Vagina (tissue), 2 donors: ENCODE data around the gene ROR2. TPM values are rescaled to one million over a fixed set of nuclear protein-coding genes. Genes with fewer than 3 reads are reported as not detected.
"Not testable (repeated sequence)": the region's sequence is repeated elsewhere in the genome, so short reads cannot be mapped to it uniquely, and the experiment has no call there.

Source experiments
- DNase-seq, 2 donors: peaks; one replicate each; pipeline ENCODE4 v3.0.0-alpha.2; 2017; ENCODE audit errors: extremely low spot score in 2 of 2
- H3K27ac ChIP-seq: fragments of 200-600 bp; sonication (generic); one replicate; pipeline ENCODE4 v1.5.1; 2019
- H3K27me3 ChIP-seq: fragments of 200-600 bp; sonication (generic); one replicate; pipeline ENCODE4 v1.5.1; 2019
- H3K36me3 ChIP-seq, 2 donors: fragments of 200-600 bp; sonication (generic); one replicate each; pipeline ENCODE4 v1.5.1; 2017 to 2019
- H3K4me1 ChIP-seq: fragments of 200-600 bp; sonication (generic); one replicate; pipeline ENCODE4 v1.5.1; 2019
- H3K4me3 ChIP-seq, 2 donors: fragments of 200-600 bp; sonication (generic); 1 replicate in 1 of 2; 2 replicates in 1 of 2; pipeline ENCODE4 v1.5.1; 2016 to 2019
- H3K9me3 ChIP-seq: fragments of 200-600 bp; sonication (generic); one replicate; pipeline ENCODE4 v1.5.1; 2019
- CTCF ChIP-seq, 3 experiments: fragments of 450-650 bp in 2 of 3; fragments of 200-600 bp in 1 of 3; sonication (generic) in 1 of 3; IDR thresholded peaks; one replicate each; pipeline ENCODE4 v1.5.1; 2017 to 2019; ENCODE audit warnings: antibody characterized with exemption in 3 of 3, mild to moderate bottlenecking in 2 of 3, moderate library complexity in 2 of 3
- POLR2A ChIP-seq, 2 donors: fragments of 450-650 bp; IDR thresholded peaks; one replicate each; pipeline ENCODE4 v1.6.1; 2017; ENCODE audit warnings: antibody characterized with exemption in 2 of 2, mild to moderate bottlenecking in 2 of 2, moderate library complexity in 2 of 2
- POLR2AphosphoS5 ChIP-seq, 2 donors: sonication (generic); formaldehyde crosslinking; IDR thresholded peaks; one replicate each; pipeline ENCODE4 v1.9.0; 2017; ENCODE audit warnings: antibody characterized with exemption in 2 of 2, mild to moderate bottlenecking in 2 of 2, low read depth in 1 of 2; ENCODE audit not compliant: insufficient read depth in 1 of 2
- intact Hi-C: fragments of 100-400 bp; cut with DNase I; formaldehyde crosslinking; loops from one replicate; pipeline ENCODE4 v1.15.1; 2023
- total RNA-seq: library from RNA; depleted of rRNA; stranded (reverse); fragments of >200 nt; gene quantifications from one replicate; pipeline ENCODE4 v1.2.3, GENCODE V29; 2016

ROR2 gene
- total RNA-seq, 1 donor from 2014 or later = 22.3 TPM

- intact Hi-C loops = loop anchor here (10.0 kb wide), 1 partner anchor 1710 kb away; no protein-coding TSS in a partner anchor
- H3K9me3 ChIP-seq = no peaks in the 10 kb centered on the region
- no peaks in the 10 kb centered on the region for H3K4me1 ChIP-seq
- TF ChIP-seq POLR2A (IDR thresholded peaks at IDR 0.05) (no peak), CTCF (IDR thresholded peaks at IDR 0.05) (no peak), POLR2AphosphoS5 (IDR thresholded peaks at IDR 0.05; ENCODE audit: insufficient read depth in 1 of 2, low read depth in 1 of 2) (no peak)
- H3K27me3 ChIP-seq = no peaks in the 10 kb centered on the region
- H3K4me3 ChIP-seq = no peak overlapping the region
- H3K36me3 ChIP-seq = no peaks in the 10 kb centered on the region
- DNase-seq = no peak
- H3K27ac ChIP-seq = no peak overlapping the region
Observed at GRCh38 chr9:91555132-91555531, 394.9 kb downstream of the ROR2 start.

DNA sequence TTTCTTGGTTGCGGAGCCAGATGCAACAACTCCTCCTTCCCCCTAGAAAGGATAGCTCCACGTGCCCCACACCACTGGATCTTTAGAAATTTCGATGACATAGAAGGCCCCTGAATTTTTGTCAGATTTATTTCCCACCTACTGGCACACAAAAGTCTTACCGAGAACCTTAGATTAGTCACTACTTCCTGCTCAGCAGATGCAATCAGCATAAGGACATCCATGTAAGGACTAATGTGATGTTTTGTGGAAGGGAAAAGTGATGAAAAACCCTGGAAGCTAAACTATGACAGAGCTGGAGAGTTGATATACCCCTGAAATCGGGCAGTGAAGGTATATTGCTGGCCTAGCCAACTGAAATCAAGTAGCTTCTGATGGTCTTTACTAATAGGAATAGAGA lies 400.9 kb downstream of the ROR2 start:
- no peak overlapping the region for H3K4me3 ChIP-seq
- H3K27ac ChIP-seq = no peak overlapping the region
- TF ChIP-seq POLR2A (IDR thresholded peaks at IDR 0.05) = no peak
- no peak for DNase-seq
- H3K27me3 ChIP-seq = no peaks in the 10 kb centered on the region
- no peaks in the 10 kb centered on the region for H3K4me1 ChIP-seq
- H3K9me3 ChIP-seq = no peaks in the 10 kb centered on the region
- no peaks in the 10 kb centered on the region for H3K36me3 ChIP-seq
- intact Hi-C loops = no loop called here

DNA sequence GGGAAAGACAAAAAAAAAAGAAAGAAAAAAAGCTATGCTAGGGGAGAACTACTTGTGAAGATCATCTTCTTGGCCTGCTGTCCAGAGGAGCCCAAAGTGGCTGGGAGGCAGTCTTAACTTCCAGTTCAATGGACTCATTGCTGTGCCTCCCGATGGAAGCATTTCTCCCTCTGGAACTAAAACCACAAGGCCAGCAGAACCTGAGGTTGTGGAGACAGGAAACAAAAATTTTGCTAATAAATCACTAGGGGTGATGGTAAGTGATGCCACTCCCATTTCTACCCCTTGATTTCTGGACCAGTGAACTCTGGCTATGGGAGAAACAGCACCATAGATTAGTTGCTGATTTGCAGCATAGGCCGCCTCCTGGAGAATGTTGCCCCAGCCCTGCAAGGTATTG lies 402.9 kb downstream of the ROR2 start:
- no peak for TF ChIP-seq CTCF (IDR thresholded peaks at IDR 0.05)
- H3K4me1 ChIP-seq = no peaks in the 10 kb centered on the region
- no peaks in the 10 kb centered on the region for H3K27me3 ChIP-seq
- no peaks in the 10 kb centered on the region for H3K9me3 ChIP-seq
- no peak overlapping the region for H3K4me3 ChIP-seq
- intact Hi-C loops = no loop called here
- no peak for DNase-seq
- H3K36me3 ChIP-seq = no peaks in the 10 kb centered on the region
- no peak overlapping the region for H3K27ac ChIP-seq

- no peaks in the 10 kb centered on the region for H3K4me1 ChIP-seq
- H3K9me3 ChIP-seq = no peaks in the 10 kb centered on the region
- no peak for DNase-seq
- no peak overlapping the region for H3K4me3 ChIP-seq
- H3K36me3 ChIP-seq = no peaks in the 10 kb centered on the region
- H3K27me3 ChIP-seq = no peaks in the 10 kb centered on the region
- intact Hi-C loops = no loop called here
- no peak overlapping the region for H3K27ac ChIP-seq
- TF ChIP-seq POLR2AphosphoS5 (IDR thresholded peaks at IDR 0.05; ENCODE audit: insufficient read depth in 1 of 2, low read depth in 1 of 2) = no peak
- TF ChIP-seq POLR2A (IDR thresholded peaks at IDR 0.05) = no peak
- no peak for TF ChIP-seq CTCF (IDR thresholded peaks at IDR 0.05)
Observed at GRCh38 chr9:91546574-91546973, 403.5 kb downstream of the ROR2 start.

DNA sequence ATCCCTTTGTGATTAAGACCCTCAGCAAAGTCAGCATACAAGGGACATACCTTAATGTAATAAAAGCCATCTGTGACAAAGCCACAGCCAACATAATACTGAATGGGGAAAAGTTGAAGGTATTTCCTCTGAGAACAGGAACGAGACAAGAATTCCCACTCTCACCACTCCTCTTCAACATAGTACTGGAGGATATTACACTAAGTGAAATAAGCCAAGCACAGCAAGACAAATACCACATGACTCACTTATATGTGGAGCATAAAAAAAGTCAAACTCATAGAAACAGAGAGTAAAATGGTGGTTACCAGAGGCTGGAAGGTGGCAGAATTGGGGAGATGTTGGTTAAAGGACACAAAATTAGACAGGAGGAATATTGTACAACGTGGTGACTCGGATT lies 408.3 kb downstream of the ROR2 start:
- no peak for TF ChIP-seq POLR2A (IDR thresholded peaks at IDR 0.05)
- intact Hi-C loops = no loop called here
- H3K27me3 ChIP-seq = no peaks in the 10 kb centered on the region

GRCh38 chr9:91540506-91540905 lies 409.5 kb downstream of the ROR2 start:
- DNase-seq, H3K27ac ChIP-seq, H3K9me3 ChIP-seq, H3K27me3 ChIP-seq, H3K4me1 ChIP-seq, H3K36me3 ChIP-seq, intact Hi-C loops, H3K4me3 ChIP-seq: not testable (repeated sequence)

More for the DNA sequence above, 408.3 kb downstream of the ROR2 start:
- no peak for DNase-seq
- Histone ChIP-seq H3K27ac (no peak overlapping the region), H3K4me3 (no peak overlapping the region), H3K9me3 (no peaks in the 10 kb centered on the region), H3K36me3 (no peaks in the 10 kb centered on the region), H3K4me1 (no peaks in the 10 kb centered on the region)

GRCh38 chr9:91536211-91536691 lies 413.8 kb downstream of the ROR2 start:
- intact Hi-C loops = no loop called here

More at GRCh38 chr9:91536211-91536691, 413.8 kb downstream of the ROR2 start:
- Histone ChIP-seq H3K27me3 (no peaks in the 10 kb centered on the region), H3K36me3 (no peaks in the 10 kb centered on the region), H3K9me3 (no peaks in the 10 kb centered on the region), H3K4me3 (no peak overlapping the region), H3K27ac (no peak overlapping the region), H3K4me1 (peaks cover 5% of the 10 kb centered on the region)
- no peak for TF ChIP-seq POLR2A (IDR thresholded peaks at IDR 0.05)
- TF ChIP-seq POLR2AphosphoS5 (IDR thresholded peaks at IDR 0.05; ENCODE audit: insufficient read depth in 1 of 2, low read depth in 1 of 2) = peak in 1 of 2 donors; percentile 46
- TF ChIP-seq CTCF (IDR thresholded peaks at IDR 0.05) = no peak
- no peak for DNase-seq
